ENCODE data around the gene LRRC4C. TPM values are rescaled to one million over a fixed set of nuclear protein-coding genes. Genes with fewer than 3 reads are reported as not detected.

Gene LRRC4C
- total and polyA plus RNA-seq, 4 donors: 0.10 to 0.93 (median 0.30) TPM

DNA sequence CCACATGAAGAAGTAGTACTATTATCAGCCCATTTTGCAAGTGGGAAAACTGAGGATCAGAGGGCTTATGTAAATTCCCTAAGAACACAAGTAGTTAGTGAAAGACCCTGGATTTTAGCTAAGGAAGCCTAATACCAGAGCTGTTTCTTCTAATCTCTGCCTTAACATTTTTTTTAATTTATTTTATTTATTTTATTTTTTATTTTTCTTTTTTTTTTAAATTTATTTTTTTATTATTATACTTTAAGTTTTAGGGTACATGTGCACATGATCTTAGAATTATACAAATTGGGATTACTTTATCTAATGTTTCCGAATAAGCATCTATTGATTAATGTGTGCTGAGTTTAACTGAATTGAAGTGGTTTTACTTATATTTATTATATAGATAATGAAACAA is 1015.3 kb downstream of the LRRC4C start:
- peaks cover 2 to 20% (median 8%) of the 10 kb centered on the region in 4 donors for H3K9me3 ChIP-seq (ENCODE audit: control insufficient read depth in 4 of 4, low read length in 3 of 4)
- no peaks in the 10 kb centered on the region for H3K36me3 ChIP-seq (ENCODE audit: control insufficient read depth in 4 of 4, insufficient read depth in 3 of 4, low read depth in 1 of 4, low read length in 3 of 4)
- no peak for DNase-seq (ENCODE audit: low spot score)
- H3K4me3 ChIP-seq (ENCODE audit: low read depth in 1 of 3, low read length in 3 of 3): no peak overlapping the region
- H3K27ac ChIP-seq (ENCODE audit: low read depth in 1 of 2, low read length in 2 of 2): no peak overlapping the region
- no peaks in the 10 kb centered on the region for H3K27me3 ChIP-seq (ENCODE audit: control insufficient read depth in 4 of 4, insufficient read depth in 4 of 4, low read length in 3 of 4)
- TF ChIP-seq, protein P1, sequence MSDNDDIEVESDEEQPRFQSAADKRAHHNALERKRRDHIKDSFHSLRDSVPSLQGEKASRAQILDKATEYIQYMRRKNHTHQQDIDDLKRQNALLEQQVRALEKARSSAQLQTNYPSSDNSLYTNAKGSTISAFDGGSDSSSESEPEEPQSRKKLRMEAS (IDR thresholded peaks at IDR 0.05): no peak
- TF ChIP-seq RXRA (IDR thresholded peaks at IDR 0.05) (no peak), HNF4A (conservative IDR thresholded peaks at IDR 0.05) (no peak), GABPA (IDR thresholded peaks at IDR 0.05 in 1 of 2, conservative IDR thresholded peaks at IDR 0.05 in 1 of 2) (no peak), EGR1 (IDR thresholded peaks at IDR 0.05; ENCODE audit: low read depth in 2 of 2) (no peak), NR2F2 (IDR thresholded peaks at IDR 0.05) (no peak), TAF1 (conservative IDR thresholded peaks at IDR 0.05) (no peak), RAD21 (IDR thresholded peaks at IDR 0.05) (no peak), SP1 (IDR thresholded peaks at IDR 0.05) (no peak), FOXA1 (IDR thresholded peaks at IDR 0.05) (no peak)
- TF ChIP-seq, protein P2, sequence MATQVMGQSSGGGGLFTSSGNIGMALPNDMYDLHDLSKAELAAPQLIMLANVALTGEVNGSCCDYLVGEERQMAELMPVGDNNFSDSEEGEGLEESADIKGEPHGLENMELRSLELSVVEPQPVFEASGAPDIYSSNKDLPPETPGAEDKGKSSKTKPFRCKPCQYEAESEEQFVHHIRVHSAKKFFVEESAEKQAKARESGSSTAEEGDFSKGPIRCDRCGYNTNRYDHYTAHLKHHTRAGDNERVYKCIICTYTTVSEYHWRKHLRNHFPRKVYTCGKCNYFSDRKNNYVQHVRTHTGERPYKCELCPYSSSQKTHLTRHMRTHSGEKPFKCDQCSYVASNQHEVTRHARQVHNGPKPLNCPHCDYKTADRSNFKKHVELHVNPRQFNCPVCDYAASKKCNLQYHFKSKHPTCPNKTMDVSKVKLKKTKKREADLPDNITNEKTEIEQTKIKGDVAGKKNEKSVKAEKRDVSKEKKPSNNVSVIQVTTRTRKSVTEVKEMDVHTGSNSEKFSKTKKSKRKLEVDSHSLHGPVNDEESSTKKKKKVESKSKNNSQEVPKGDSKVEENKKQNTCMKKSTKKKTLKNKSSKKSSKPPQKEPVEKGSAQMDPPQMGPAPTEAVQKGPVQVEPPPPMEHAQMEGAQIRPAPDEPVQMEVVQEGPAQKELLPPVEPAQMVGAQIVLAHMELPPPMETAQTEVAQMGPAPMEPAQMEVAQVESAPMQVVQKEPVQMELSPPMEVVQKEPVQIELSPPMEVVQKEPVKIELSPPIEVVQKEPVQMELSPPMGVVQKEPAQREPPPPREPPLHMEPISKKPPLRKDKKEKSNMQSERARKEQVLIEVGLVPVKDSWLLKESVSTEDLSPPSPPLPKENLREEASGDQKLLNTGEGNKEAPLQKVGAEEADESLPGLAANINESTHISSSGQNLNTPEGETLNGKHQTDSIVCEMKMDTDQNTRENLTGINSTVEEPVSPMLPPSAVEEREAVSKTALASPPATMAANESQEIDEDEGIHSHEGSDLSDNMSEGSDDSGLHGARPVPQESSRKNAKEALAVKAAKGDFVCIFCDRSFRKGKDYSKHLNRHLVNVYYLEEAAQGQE (IDR thresholded peaks at IDR 0.05): no peak
- TF ChIP-seq, protein P3, sequence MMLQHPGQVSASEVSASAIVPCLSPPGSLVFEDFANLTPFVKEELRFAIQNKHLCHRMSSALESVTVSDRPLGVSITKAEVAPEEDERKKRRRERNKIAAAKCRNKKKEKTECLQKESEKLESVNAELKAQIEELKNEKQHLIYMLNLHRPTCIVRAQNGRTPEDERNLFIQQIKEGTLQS (IDR thresholded peaks at IDR 0.05): no peak
- TF ChIP-seq, protein P4, sequence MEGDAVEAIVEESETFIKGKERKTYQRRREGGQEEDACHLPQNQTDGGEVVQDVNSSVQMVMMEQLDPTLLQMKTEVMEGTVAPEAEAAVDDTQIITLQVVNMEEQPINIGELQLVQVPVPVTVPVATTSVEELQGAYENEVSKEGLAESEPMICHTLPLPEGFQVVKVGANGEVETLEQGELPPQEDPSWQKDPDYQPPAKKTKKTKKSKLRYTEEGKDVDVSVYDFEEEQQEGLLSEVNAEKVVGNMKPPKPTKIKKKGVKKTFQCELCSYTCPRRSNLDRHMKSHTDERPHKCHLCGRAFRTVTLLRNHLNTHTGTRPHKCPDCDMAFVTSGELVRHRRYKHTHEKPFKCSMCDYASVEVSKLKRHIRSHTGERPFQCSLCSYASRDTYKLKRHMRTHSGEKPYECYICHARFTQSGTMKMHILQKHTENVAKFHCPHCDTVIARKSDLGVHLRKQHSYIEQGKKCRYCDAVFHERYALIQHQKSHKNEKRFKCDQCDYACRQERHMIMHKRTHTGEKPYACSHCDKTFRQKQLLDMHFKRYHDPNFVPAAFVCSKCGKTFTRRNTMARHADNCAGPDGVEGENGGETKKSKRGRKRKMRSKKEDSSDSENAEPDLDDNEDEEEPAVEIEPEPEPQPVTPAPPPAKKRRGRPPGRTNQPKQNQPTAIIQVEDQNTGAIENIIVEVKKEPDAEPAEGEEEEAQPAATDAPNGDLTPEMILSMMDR (IDR thresholded peaks at IDR 0.05; ENCODE audit: low read depth, low read length, missing input control): no peak
- H3K4me1 ChIP-seq (ENCODE audit: control insufficient read depth in 4 of 4, insufficient read depth in 4 of 4, low read length in 3 of 4): no peaks in the 10 kb centered on the region
- no peak overlapping the region for H3K9ac ChIP-seq (ENCODE audit: low read depth in 1 of 2, low read length in 2 of 2)
- 92% methylated on average over 1 of the region's 1 CpG for WGBS

DNA sequence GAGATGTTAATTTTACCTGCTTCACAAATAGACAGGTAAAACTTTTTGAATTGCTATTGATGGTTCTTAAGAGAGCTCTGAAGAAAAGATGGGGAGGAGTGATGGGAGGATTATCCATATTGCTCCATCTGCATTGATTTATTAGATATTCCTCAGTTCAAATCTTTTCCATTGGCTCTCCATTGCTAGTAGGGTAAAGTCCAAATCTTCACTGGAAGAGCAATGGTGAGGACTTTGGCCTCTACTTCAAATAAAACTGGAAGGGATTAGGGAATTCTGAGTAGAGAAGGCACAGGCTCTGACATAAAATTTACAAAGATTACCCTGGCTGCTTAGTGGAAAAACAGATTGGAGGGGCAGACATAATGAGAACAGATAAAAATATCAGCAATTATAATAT is 1024.1 kb downstream of the LRRC4C start:
- H3K27ac ChIP-seq (ENCODE audit: low read depth in 1 of 2, low read length in 2 of 2): no peak overlapping the region
- TF ChIP-seq, protein P4 (IDR thresholded peaks at IDR 0.05; ENCODE audit: low read depth, low read length, missing input control): no peak
- TF ChIP-seq HNF4G (IDR thresholded peaks at IDR 0.05) (peak; percentile 95), HNF4A (conservative IDR thresholded peaks at IDR 0.05) (peak; percentile 93 to 98), NR2F2 (IDR thresholded peaks at IDR 0.05) (no peak), YY1 (IDR thresholded peaks at IDR 0.05) (peak; percentile 68), RXRA (IDR thresholded peaks at IDR 0.05) (peak in 1 of 2 donors; percentile 43), SP1 (IDR thresholded peaks at IDR 0.05) (peak; percentile 87), EGR1 (IDR thresholded peaks at IDR 0.05; ENCODE audit: low read depth in 2 of 2) (peak in 1 of 2 donors; percentile 48), FOXA2 (IDR thresholded peaks at IDR 0.05) (no peak), JUND (IDR thresholded peaks at IDR 0.05) (peak; percentile 21 to 66), TAF1 (conservative IDR thresholded peaks at IDR 0.05) (no peak), RAD21 (IDR thresholded peaks at IDR 0.05) (peak; percentile 25 to 60)
- TF ChIP-seq, protein P5, sequence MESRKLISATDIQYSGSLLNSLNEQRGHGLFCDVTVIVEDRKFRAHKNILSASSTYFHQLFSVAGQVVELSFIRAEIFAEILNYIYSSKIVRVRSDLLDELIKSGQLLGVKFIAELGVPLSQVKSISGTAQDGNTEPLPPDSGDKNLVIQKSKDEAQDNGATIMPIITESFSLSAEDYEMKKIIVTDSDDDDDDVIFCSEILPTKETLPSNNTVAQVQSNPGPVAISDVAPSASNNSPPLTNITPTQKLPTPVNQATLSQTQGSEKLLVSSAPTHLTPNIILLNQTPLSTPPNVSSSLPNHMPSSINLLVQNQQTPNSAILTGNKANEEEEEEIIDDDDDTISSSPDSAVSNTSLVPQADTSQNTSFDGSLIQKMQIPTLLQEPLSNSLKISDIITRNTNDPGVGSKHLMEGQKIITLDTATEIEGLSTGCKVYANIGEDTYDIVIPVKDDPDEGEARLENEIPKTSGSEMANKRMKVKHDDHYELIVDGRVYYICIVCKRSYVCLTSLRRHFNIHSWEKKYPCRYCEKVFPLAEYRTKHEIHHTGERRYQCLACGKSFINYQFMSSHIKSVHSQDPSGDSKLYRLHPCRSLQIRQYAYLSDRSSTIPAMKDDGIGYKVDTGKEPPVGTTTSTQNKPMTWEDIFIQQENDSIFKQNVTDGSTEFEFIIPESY (IDR thresholded peaks at IDR 0.05): peak; percentile 54
- TF ChIP-seq, protein P1 (IDR thresholded peaks at IDR 0.05): no peak
- TF ChIP-seq, protein P3 (IDR thresholded peaks at IDR 0.05): no peak

More for the DNA sequence above, 1024.1 kb downstream of the LRRC4C start:
- Histone ChIP-seq H3K9ac (ENCODE audit: low read depth in 1 of 2, low read length in 2 of 2) (no peak overlapping the region), H3K27me3 (ENCODE audit: control insufficient read depth in 4 of 4, insufficient read depth in 4 of 4, low read length in 3 of 4) (no peaks in the 10 kb centered on the region), H3K4me3 (ENCODE audit: low read depth in 1 of 3, low read length in 3 of 3) (no peak overlapping the region), H3K4me1 (ENCODE audit: control insufficient read depth in 4 of 4, insufficient read depth in 4 of 4, low read length in 3 of 4) (peaks cover 2 to 11% (median 6%) of the 10 kb centered on the region in 4 donors), H3K36me3 (ENCODE audit: control insufficient read depth in 4 of 4, insufficient read depth in 3 of 4, low read depth in 1 of 4, low read length in 3 of 4) (no peaks in the 10 kb centered on the region), H3K9me3 (ENCODE audit: control insufficient read depth in 4 of 4, low read length in 3 of 4) (no peaks in the 10 kb centered on the region)
- no peak for DNase-seq (ENCODE audit: low spot score)

Measured in liver (tissue), 9 donors.